ENCODE results near the gene LARP1. TPM values are rescaled to one million over a fixed set of nuclear protein-coding genes. Genes with fewer than 3 reads are reported as not detected.

LARP1 gene
- total and polyA plus RNA-seq, 2 donors (not counting 1 experiment from before 2014, with no cell fraction given): 59.6 to 150 TPM

- WGBS (ENCODE audit: insufficient coverage): 76% methylated on average over 4 of the region's 4 CpGs
- ATAC-seq (ENCODE audit: low read depth) (no peak), DNase-seq (no peak)
- peaks cover 0 to 5% of the 10 kb centered on the region in 2 experiments for H3K36me3 ChIP-seq (replicated peaks in 1 of 2; ENCODE audit: control extremely low read depth in 1 of 2, control insufficient read depth in 1 of 2, extremely low read depth in 1 of 2, insufficient read depth in 2 of 2, low read length in 1 of 2)
- no peaks in the 10 kb centered on the region for H3K9me3 Mint-ChIP-seq (ENCODE audit: insufficient read depth)
- H3K27me3 Mint-ChIP-seq: no peaks in the 10 kb centered on the region
- H3K4me3 ChIP-seq (ENCODE audit: control extremely low read depth in 1 of 5, extremely low read depth in 1 of 5, insufficient read depth in 1 of 5, low read depth in 2 of 5, low read length in 4 of 5): no peak overlapping the region
- no peak overlapping the region for H3K4me3 Mint-ChIP-seq
- peak overlapping the region in 1 of 2 donors; percentile 67 for H3K27ac ChIP-seq (ENCODE audit: low read length in 2 of 2)
- H3K4me1 Mint-ChIP-seq: peaks cover 78% of the 10 kb centered on the region
- peaks cover 57 to 71% of the 10 kb centered on the region in 2 donors for H3K4me1 ChIP-seq (ENCODE audit: control insufficient read depth in 2 of 2, insufficient read depth in 2 of 2, low read length in 2 of 2)
- peak overlapping the region; percentile 4 for H3K4me2 ChIP-seq (replicated peaks; ENCODE audit: low read depth, low read length, poor library complexity, severe bottlenecking)
- H3K27ac Mint-ChIP-seq: no peak overlapping the region
- peaks cover 90% of the 10 kb centered on the region for H4K20me1 ChIP-seq (ENCODE audit: control insufficient read depth, insufficient read depth, low read length, poor library complexity, severe bottlenecking)
- intact Hi-C loops (cut with micrococcal nuclease): no loop called here
- H3K9ac ChIP-seq (ENCODE audit: low read length): peak overlapping the region; percentile 34
- no peak overlapping the region for H2AFZ ChIP-seq (ENCODE audit: insufficient read depth, low read depth, low read length, poor library complexity, severe bottlenecking)
- CTCF ChIA-PET: no interaction called here
- POLR2A ChIA-PET: no interaction called here
- H3K79me2 ChIP-seq (ENCODE audit: control insufficient read depth, insufficient read depth, low read length): peaks cover 100% of the 10 kb centered on the region
- H3K9me3 ChIP-seq (ENCODE audit: control extremely low read depth in 1 of 3, control insufficient read depth in 2 of 3, insufficient read depth in 1 of 3, low read length in 2 of 3): no peaks in the 10 kb centered on the region
- H3K27me3 ChIP-seq (replicated peaks in 1 of 4; ENCODE audit: control extremely low read depth in 1 of 4, control insufficient read depth in 3 of 4, insufficient read depth in 4 of 4, low read length in 3 of 4): no peaks in the 10 kb centered on the region
- no peak for TF ChIP-seq CTCF (IDR thresholded peaks at IDR 0.05)
Observed at GRCh38 chr5:154782326-154782725, 27.1 kb downstream of the LARP1 start.

GRCh38 chr5:154782812-154783592 lies 27.8 kb downstream of the LARP1 start:
- H3K4me1 ChIP-seq (ENCODE audit: control insufficient read depth in 2 of 2, insufficient read depth in 2 of 2, low read length in 2 of 2): peaks cover 64 to 78% of the 10 kb centered on the region in 2 donors
- TF ChIP-seq CTCF (IDR thresholded peaks at IDR 0.05) (no peak), EZH2 (IDR thresholded peaks at IDR 0.05; ENCODE audit: borderline replicate concordance, insufficient read depth, low read depth, low read length, poor library complexity, severe bottlenecking) (no peak)
- no peaks in the 10 kb centered on the region for H3K9me3 Mint-ChIP-seq (ENCODE audit: insufficient read depth)
- H3K4me2 ChIP-seq (replicated peaks; ENCODE audit: low read depth, low read length, poor library complexity, severe bottlenecking): peak overlapping the region; percentile 4
- no peak overlapping the region for H3K4me3 ChIP-seq (ENCODE audit: control extremely low read depth in 1 of 5, extremely low read depth in 1 of 5, insufficient read depth in 1 of 5, low read depth in 2 of 5, low read length in 4 of 5)
- no peak for ATAC-seq (ENCODE audit: low read depth)
- peak overlapping the region; percentile 37 for H3K27ac Mint-ChIP-seq
- H3K27me3 ChIP-seq (replicated peaks in 1 of 4; ENCODE audit: control extremely low read depth in 1 of 4, control insufficient read depth in 3 of 4, insufficient read depth in 4 of 4, low read length in 3 of 4): no peaks in the 10 kb centered on the region
- POLR2A ChIA-PET: no interaction called here
- peaks cover 100% of the 10 kb centered on the region for H3K79me2 ChIP-seq (ENCODE audit: control insufficient read depth, insufficient read depth, low read length)
- H2AFZ ChIP-seq (ENCODE audit: insufficient read depth, low read depth, low read length, poor library complexity, severe bottlenecking): no peak overlapping the region
- peaks cover 83% of the 10 kb centered on the region for H3K4me1 Mint-ChIP-seq
- H3K27me3 Mint-ChIP-seq: no peaks in the 10 kb centered on the region
- H3K9ac ChIP-seq (ENCODE audit: low read length): peak overlapping the region; percentile 34
- CTCF ChIA-PET: no interaction called here
- 100% methylated on average over 1 of the region's 1 CpG for WGBS (ENCODE audit: insufficient coverage)
- no peak for DNase-seq
- intact Hi-C loops (cut with micrococcal nuclease): no loop called here
- peak overlapping the region in 1 of 2 donors; percentile 67 for H3K27ac ChIP-seq (ENCODE audit: low read length in 2 of 2)
- peaks cover 0 to 5% of the 10 kb centered on the region in 2 experiments for H3K36me3 ChIP-seq (replicated peaks in 1 of 2; ENCODE audit: control extremely low read depth in 1 of 2, control insufficient read depth in 1 of 2, extremely low read depth in 1 of 2, insufficient read depth in 2 of 2, low read length in 1 of 2)
- H3K4me3 Mint-ChIP-seq: no peak overlapping the region
- peaks cover 96% of the 10 kb centered on the region for H4K20me1 ChIP-seq (ENCODE audit: control insufficient read depth, insufficient read depth, low read length, poor library complexity, severe bottlenecking)
- no peaks in the 10 kb centered on the region for H3K9me3 ChIP-seq (ENCODE audit: control extremely low read depth in 1 of 3, control insufficient read depth in 2 of 3, insufficient read depth in 1 of 3, low read length in 2 of 3)
